Activated CD4-positive, alpha-beta T cell treated with anti-CD3 and anti-CD28 coated beads, Interleukin-2, Interleukin-4, amounts not matched to agents 100 ng/mL and 50 ng/mL, durations not matched to agents 16 hours and 8 hours (primary cell): ENCODE data around the gene EIF4G3.
A peak's percentile ranks its signal among the peaks of the same experiment; 100 is the strongest.
"Not testable (repeated sequence)": the region's sequence is repeated elsewhere in the genome, so short reads cannot be mapped to it uniquely, and the experiment has no call there.

ENCODE experiments used
- DNase-seq: peaks from one replicate; pipeline ENCODE4 v3.0.0-alpha.2; 2020; ENCODE audit warnings: low spot score

The EIF4G3 gene

DNA sequence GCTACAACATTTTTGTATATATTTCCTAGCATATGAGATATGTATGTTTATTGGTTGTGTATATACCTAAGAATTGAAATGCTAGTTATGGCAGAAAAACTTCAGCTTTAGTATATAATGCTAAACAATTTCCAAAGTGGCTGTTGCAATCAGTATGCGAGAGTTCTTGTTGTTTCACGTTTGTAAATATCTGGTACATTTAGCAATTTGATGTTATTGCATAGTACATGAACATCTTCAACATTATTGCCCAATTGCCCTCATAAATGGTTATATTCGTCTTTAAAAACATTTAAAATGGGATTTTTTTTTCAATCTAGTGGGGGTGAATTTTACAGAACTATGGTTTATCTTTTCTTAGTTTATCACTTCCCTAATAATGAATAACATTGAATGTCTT lies 303.4 kb downstream of the EIF4G3 start:
- no peak for DNase-seq

DNA sequence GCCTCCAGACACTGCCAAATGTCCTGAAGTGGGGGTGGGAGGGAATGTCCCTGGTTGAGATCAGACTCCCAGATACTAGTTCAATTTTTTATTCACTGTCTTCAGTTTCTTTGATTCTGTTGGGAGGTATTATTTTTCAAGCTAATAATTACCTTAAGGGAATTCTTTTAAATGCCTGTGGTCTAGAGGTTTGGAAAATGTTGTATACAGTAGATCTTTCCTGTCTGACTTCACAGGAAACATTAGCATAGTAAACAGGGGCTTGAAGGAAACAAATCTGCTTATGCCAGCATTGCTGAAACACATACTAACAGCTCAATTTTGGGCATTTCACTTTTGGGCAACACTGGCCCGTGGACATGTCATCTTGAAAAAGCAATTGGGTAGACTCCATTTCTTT lies 305.3 kb downstream of the EIF4G3 start:
- no peak for DNase-seq

DNA sequence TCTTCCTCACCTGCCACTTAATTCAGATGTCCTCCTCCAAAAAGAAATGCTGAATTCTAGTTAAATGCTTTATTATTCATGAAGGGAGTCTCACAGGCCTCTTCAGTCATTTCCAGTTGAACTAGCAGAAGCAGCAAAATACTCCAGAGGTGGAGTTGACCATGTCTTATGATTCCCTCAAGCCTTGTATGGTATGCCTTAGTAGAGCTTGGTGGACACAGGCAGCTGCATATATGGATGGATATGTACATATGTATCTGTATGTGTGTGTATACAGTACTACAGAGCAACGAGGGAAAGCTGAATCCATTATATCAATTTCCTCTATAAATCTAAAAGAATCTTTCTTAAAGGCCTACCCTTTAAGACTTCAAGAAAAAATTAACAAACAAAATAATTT lies 306.0 kb downstream of the EIF4G3 start:
- DNase-seq: no peak

DNA sequence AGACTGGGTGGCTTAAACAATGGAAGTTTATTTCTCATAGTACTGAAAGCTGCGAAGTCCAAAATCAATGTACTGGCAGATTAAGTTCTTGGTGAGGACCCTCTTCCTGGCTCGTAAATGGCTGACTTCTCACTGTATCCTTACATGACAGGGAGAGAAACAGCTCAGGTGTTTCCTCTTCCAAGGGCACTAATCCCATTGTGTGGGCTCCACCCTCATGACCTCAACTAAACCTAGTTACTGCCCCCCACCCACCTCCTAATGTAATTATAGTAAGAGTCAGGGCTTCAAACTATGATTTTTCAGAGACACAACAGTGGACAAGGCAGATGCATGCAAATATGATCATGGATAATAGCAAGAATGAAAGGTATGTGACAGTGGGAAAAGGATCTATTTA lies 308.4 kb downstream of the EIF4G3 start:
- DNase-seq: no peak

DNA sequence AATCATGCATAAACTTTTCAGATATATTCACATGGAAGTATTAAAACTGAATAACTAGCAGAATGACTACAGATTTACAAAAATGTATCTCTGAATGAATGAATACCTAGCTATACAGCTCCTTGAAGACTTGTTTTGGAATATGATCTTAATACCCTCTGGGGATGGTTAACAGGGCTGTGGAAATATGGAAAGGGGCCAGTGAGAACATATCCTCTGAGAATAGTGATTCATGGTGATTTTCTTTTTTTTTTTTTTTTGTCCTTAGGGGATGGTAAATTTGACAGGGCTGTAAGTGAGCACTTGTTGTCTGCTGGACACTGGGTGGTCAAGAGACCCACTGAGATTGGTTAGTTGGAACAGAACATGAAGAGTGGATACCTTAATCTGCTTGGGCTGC lies 308.9 kb downstream of the EIF4G3 start:
- no peak for DNase-seq

DNA sequence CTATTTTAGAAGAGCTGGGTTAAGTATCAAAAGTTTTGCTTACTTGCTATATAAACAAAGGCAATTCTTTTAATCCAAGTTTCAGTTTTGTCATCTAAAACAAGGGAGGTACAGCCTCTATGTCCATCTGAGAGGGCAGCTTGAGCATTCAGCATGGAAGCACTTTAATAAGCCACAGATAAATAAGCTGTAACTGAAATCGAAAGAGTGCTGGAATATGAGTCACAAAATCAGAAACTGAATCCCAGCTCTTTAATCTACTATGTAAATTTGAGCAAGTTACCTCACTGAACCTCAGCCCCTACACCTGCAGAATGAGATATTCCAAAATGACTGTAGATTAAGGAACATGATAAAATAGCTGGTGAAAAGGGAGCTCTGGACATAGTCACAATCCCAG lies 309.6 kb downstream of the EIF4G3 start:
- no peak for DNase-seq

DNA sequence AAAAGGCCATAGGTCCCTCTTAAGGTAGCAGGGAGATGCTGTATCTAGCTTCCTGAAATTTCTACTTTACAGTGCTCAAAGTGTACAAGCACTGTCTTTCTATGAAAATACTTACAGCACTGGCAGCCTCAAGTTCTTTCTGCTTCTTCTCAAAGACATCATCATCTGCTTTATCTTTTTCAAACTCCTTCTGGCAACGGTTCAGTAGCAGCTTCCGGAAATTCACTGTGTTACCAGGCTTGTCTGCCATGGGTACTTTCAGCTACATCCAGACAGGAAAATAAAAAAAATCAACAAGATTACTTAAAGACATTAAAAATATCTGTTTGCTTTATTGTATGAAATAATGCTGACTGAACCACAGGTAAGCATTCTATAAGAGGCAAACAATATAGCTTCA lies 311.7 kb downstream of the EIF4G3 start:
- no peak for DNase-seq

DNA sequence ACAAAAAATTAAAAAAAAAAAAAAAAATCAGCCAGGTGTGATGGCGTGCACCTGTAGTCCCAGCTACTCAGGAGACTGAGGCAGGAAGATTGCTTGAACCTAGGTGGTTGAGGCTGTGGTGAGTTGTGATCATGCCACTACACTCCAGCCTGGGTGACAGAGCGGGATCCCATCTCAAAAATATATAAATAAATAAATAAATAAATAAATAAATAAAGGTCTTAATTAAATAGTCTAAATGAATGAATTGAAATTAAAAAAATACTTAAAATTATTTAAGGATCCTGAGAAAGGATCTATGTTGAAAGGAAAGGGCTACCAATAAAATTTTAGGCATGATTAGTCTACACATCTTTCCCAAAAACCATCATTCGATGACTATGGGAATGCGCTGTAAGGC lies 322.2 kb downstream of the EIF4G3 start:
- DNase-seq: no peak

DNA sequence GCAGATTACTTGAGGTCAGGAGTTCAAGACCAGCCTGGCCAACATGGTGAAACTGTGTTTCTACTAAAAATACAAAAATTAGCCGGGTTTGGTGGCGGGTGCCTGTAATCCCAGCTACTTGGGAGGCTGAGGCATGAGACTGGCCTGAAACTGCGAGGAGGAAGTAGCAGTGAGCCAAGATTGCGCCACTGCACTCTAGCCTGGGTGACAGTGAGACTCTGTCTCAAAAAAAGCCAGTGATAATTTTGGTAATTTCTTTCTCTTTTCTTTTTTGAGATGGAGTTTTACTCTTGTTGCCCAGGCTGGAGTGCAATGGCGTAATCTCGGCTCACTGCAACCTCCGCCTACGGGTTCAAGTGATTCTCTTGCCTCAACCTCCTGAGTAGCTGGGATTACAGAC lies 324.9 kb downstream of the EIF4G3 start:
- DNase-seq: not testable (repeated sequence)

DNA sequence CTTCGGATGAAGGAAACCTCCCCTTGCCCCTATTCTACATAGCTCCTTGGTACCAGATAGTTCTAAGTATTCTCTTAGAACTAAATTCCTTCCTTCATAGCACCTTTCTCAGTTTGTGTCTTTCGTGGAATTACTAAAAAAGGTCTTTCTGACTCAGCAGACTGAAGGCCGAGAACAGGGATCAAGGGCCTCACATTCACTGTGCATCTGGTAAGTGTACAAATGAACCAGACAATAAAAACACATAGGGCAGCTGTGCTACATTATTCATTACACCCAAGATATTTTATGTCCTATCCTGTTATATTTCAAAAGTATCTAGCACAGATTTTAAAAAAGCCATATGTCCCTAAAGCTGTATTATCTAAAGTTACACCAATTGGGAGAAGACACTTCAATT lies 326.7 kb downstream of the EIF4G3 start:
- DNase-seq: peak; percentile 28

DNA sequence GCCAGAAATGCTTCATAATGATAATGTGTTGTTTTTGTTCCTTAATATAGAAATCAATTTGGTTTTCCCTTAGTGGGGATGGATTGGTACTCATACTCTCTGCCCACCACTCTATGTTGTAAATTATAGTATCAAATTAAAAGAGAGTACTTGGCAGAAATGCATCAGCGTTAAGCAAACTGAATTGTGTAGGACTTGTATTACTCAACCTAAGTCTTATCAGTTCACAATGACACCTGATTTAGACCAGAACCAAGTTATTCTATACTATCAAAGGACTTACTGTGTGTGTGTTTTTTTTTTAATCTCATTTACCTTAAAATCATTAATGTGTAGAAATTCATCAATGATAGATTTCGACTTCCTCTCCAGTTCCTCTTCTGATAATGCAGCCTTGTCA lies 327.6 kb downstream of the EIF4G3 start:
- no peak for DNase-seq

DNA sequence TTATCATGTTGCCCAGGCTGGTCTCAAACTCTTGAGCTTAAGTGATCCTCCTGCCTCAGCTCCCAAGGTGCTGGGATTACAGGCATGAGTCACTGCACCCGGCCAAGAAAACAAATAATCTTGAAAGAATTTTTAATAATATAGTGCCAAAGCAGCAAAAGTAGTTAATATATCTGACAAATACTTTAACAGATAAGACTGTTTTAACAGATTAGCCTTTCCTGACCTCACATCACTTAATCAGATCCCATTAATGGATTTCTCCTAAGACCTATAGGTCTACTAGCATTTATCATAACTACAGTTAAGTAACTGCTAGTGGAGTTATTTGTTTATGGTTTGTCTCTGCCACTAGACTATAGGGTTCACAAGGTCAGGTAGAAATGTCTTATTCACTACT lies 328.5 kb downstream of the EIF4G3 start:
- DNase-seq: no peak

DNA sequence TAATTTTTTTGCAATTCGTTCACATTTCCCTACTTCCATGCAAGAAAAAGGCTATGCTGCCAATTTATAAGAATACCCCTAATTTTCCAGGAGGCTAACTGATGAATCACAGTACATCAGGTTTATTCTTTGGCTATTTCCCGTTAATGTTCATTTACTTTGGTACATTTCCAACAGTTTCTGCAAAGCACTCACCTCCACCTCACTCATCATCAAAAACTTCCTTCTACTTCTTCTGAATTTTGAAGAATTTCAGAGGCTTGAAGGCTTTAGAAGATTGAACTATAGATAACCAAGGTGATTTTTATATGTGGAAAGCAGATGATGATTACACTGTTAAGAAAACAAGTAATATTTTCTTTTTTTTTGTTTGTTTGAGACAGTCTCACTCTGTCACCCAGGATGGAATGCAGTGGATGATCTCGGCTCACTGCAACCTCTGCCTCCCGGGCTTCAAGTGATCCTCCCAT lies 329.1 kb downstream of the EIF4G3 start:
- DNase-seq: no peak

DNA sequence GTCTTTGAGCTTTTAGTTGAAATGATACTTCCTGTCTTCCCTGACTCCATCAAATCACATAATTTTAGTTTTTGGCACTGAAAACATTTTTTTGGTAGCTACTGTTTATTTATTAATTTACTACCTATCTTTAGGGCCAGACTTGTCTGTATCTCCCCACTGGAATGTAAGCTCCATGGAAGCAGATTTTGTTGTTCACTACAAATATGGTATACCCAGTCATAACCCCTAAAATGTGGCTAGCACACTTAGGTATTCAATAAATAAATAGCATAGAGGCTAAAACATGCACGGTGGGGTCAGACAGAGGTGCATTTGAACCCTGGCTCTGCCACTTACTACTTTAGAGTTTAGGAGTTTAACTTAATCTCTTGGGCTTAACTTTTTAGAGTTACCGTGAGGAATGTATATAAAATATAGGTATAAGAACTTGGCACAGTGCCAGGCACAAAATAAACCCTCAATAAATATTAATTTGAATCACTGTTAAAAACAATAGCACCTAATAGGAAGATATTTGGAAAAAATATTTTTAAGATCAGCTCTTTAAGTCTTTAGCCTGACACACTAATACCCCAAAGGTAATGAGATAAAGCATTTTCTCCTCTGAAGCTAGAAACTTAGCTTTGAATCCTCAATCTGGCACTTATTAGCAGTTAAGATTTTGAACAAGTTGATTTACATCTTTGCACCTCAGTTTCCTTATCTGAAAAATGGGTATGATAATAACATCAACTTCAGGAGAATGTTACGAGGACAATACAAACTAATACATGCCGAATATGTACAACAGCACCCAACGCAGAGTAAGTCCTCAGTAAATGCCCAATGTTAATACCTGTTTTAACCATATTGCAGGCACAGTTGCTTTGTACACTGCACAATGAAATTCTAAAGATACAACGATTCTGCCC lies 330.0 kb downstream of the EIF4G3 start:
- no peak for DNase-seq

DNA sequence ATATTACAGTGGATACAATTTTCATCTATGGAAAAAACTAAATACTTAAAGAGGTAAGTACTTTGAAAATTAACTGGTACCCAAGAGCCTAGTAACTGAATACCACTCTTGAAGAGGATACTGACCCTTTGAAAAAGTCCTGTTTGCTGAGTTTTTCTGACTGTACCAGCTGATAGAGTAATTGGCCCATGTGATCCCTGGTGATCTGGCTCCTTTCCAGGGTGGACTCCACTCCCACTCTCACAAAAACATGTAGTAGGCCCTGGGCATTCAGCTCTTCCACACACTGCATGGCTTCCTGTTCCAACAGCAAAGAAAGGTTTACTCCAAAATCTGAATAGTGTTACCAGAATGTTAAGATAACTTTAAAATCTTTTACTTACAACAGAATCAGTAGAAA lies 336.0 kb downstream of the EIF4G3 start:
- DNase-seq: no peak

DNA sequence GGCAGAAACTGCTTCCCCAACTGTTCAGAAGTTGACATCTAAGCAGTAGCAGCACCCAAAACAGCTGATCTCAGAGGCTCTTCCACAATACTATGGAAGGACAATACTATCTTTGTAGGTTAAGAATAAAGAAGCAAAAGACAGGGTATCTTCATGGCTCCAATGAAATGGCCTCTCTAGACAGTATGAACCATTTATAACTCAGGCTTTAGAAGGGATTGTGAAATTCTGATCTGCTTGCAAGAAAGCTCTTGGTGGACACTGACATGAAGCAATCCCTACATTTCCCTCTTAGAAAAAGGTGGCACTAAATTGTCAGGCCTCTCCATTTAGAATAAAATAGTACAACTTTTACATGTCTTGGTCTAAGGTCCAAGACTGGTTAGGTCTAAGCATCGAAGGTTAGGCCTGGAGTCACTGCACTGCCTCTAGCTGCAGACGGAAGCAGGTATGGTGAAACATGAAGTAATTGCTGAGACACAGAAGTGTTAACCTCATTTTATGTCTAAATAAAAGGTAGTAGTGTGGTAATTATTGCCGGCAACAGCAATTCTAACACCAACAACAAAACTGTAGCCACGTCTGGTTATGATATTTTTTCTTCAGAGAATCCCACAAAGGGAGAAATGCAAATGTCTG lies 339.0 kb downstream of the EIF4G3 start:
- DNase-seq: no peak

DNA sequence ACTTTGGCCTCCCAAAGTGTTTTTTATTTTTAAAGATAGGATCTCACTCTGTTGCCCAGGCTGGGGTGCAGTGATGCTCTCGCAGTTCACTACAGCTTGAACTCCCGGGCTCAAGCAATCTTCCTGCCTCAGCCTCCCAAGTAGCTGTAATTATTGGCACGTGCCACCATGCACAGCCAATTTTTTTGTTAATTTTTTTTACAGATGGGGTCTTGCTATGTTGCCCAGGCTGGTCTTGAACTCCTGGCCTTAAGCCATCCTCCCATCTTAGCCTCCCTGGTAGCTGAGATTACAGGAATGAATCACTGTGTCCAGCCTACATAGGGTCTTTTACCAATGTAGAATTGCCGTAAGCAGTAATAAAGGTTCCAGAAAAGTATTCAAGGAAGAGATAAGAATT lies 340.5 kb downstream of the EIF4G3 start:
- DNase-seq: no peak

DNA sequence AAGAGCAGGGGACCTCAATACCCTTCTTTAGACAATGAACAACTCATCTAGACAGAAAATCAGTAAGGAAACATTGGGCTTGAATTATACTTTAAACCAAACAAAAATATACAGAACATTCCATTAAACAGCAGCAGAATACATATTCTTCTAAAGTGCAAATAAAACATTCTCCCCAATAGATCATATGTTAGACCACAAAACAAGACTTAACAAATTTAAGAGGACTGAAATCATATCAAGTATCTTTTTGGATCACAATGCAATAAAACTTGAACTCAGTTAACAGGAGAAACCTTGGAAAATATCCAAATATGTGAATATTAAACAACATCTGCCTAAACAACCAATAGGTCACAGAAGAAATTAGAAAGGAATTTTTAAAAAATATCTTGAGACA lies 341.9 kb downstream of the EIF4G3 start:
- no peak for DNase-seq

DNA sequence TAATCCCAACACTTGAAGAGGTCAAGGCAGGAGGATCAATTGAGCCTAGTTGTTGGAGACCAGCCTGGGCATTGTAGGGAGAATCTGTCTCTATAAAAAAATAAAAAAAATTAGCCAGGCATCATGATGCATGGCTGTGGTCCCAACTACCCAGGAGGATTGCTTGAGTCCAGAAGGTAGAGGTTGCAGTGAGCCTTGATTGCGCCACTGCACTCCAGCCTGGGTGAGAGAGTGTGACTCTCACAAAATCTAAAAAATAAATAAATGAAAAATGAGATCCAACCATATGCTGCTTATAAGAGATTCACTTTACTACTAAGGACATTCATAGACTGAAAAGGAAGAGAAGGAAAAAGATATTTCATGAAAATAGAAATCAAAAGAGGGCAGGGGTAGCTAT lies 342.5 kb downstream of the EIF4G3 start:
- DNase-seq: no peak

DNA sequence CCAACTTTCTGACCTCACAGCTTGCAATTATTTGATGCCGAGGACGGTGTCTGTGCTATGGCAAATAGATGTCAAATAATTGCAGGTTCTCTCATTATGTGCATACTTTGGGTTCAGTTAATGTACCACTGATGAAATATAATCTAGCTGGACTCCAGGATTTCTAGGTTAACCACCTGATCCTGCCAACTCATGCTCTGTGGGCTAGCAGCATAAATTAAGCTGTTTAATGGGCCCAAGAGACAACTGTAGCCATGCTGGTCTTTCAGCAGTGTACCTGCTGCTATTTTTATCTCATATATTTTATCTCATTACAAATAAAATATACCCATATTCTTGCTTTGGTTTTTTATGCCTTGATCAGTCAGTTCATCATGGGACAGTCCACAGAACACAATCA lies 346.3 kb downstream of the EIF4G3 start:
- DNase-seq: no peak

DNA sequence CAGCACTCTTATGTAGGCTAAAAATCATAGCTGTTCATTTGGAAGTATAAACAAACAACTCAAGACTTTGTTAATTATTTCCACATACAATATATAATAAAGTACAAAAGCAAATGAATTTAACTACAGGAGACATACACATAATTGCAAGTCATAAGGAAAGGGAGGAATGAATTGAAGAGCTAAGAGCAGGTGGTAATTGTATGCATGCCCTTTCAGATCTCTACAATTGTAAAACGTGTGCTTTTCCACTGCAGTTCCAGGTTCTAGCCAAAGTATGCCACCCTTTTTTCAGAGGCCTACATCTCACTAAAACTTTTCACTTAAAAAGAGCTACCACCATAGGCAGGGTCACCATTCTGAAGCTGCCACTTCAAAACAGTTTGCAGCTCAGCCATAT lies 346.8 kb downstream of the EIF4G3 start:
- no peak for DNase-seq

DNA sequence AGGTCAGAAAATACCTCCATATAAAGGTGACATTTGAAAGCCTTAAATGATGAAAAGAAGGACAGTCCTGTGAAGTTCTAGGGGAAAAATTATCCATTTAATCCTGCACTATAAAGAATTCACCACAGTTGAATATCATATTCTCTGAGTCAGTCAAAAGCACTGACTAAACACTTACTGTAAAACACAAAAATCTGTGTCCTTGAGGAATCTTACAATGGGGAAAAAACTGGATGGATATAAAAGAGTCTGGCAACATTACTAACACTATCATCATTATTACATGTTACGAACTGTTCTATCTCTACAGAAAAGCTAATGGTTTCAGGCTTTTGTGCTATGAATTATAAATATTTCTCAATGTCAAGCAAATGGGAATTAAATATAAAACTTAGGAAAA lies 347.2 kb downstream of the EIF4G3 start:
- no peak for DNase-seq

DNA sequence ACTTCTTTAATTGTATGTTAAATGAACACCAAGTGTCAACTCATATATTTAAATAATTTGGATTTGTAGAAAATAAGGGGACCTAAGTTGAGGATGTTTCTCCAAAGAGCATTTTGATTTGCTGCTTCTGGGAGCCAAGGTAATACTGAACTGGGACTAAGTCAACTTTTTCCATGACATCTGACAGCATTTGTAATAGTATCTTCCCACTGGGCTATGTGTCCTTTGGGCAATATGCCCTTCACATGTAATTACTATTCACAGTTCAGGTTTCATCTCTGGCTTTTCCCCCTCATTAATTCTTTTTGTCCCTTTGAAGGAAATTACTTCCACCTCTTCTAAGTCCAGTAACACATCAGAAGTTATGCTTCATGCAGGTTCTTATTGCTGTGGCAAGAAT lies 352.9 kb downstream of the EIF4G3 start:
- DNase-seq: no peak

DNA sequence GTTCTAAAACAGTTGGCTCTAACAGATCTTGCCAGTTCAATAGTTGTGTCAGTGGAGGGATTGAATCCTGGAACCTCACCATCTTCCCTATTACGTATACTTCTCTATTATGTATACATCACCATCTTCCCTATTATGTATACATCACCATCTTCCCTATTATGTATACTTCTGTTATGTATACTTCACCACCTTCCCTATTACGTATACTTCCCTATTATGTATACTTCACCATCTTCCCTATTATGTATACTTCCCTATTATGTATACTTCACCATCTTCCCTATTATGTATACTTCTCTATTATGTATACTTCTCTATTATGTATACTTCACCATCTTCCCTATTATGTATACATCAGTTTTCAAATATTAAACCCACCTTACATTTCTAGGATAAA lies 355.2 kb downstream of the EIF4G3 start:
- no peak for DNase-seq
